Activated CD4-positive, alpha-beta T cell treated with anti-CD3 and anti-CD28 coated beads, Interleukin-2, amount 10 ng/mL, durations not matched to agents 24 days and 14 days (primary cell): ENCODE measurements around the gene DENND1B. TPM values are rescaled to one million over a fixed set of nuclear protein-coding genes. Genes with fewer than 3 reads are reported as not detected.

Source experiments
- DNase-seq: peaks from one replicate; pipeline ENCODE4 v3.0.0; 2022
- H3K27ac Mint-ChIP-seq: one replicate; pipeline ENCODE4 v1.8.0; 2022; ENCODE audit warnings: mild to moderate bottlenecking, mixed read lengths
- H3K27me3 Mint-ChIP-seq: one replicate; pipeline ENCODE4 v1.8.0; 2022; ENCODE audit warnings: mixed read lengths
- H3K36me3 Mint-ChIP-seq: one replicate; pipeline ENCODE4 v1.8.0; 2022; ENCODE audit warnings: low read depth, mild to moderate bottlenecking, mixed read lengths
- H3K4me1 Mint-ChIP-seq: one replicate; pipeline ENCODE4 v1.8.0; 2021; ENCODE audit warnings: mixed read lengths
- H3K4me3 Mint-ChIP-seq: one replicate; pipeline ENCODE4 v1.8.0; 2022; ENCODE audit warnings: mild to moderate bottlenecking, moderate library complexity, mixed read lengths
- H3K9me3 Mint-ChIP-seq: one replicate; pipeline ENCODE4 v1.8.0; 2021; ENCODE audit warnings: mixed read lengths
- intact Hi-C: fragments of 100-400 bp; cut with micrococcal nuclease; formaldehyde crosslinking; loops from one replicate; pipeline ENCODE4 v1.15.1; 2023
- total RNA-seq: library from RNA; stranded (reverse); gene quantifications from 2 replicates; pipeline ENCODE4 v1.2.3, GENCODE V29; 2022

The DENND1B gene
- total RNA-seq: 15.0 and 16.8 TPM in 2 replicates

- peak; percentile 95 for DNase-seq
- Mint-ChIP-seq H3K9me3 (no peaks in the 10 kb centered on the region), H3K4me1 (peaks cover 61% of the 10 kb centered on the region), H3K36me3 (peaks cover 9% of the 10 kb centered on the region), H3K27me3 (no peaks in the 10 kb centered on the region), H3K27ac (peak within 1 kb of the TSS; percentile 99), H3K4me3 (peak within 1 kb of the TSS; percentile 89)
- intact Hi-C loops: loop anchor here (1.0 to 10.0 kb wide), 9 partner anchors 93 to 907 kb away; partner anchors contain the start of genes C1orf53, LHX9 and NEK7
These were observed at the start of gene DENND1B for GRCh38 chr1:197775282-197776262. Gene DENND1B (minus strand): TSS chr1:197775480. CDS start chr1:197775155, 325 bp downstream.

DNA sequence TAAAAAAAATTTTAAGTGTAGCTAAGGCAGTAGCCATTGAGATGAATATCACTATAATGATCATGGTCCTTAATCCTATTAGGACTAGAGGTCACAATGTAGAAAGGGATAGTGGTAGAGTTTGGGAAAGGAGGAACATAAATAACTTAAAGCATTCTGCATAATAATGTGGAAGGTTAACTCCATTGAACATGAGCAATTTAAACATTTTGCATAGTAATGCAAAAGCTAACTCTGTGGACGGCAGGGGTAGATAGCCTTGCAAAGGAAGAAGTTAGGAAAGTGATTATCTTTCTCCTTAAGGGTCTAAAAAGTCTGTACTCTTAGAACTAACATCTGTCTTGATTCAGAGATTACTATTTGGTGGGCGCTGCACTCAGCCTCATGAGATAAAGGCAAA, 39.0 kb upstream of the DENND1B start:
- intact Hi-C loops: no loop called here
- Mint-ChIP-seq H3K36me3 (no peaks in the 10 kb centered on the region), H3K4me3 (no peak overlapping the region), H3K27ac (no peak overlapping the region), H3K27me3 (peaks cover 1% of the 10 kb centered on the region), H3K4me1 (no peaks in the 10 kb centered on the region), H3K9me3 (peaks cover 3% of the 10 kb centered on the region)
- no peak for DNase-seq

- Mint-ChIP-seq H3K4me1 (no peaks in the 10 kb centered on the region), H3K27me3 (peaks cover 1% of the 10 kb centered on the region), H3K9me3 (peaks cover 3% of the 10 kb centered on the region), H3K27ac (no peak overlapping the region), H3K4me3 (no peak overlapping the region), H3K36me3 (no peaks in the 10 kb centered on the region)
- no peak for DNase-seq
- intact Hi-C loops: no loop called here
These were observed 38.5 kb upstream of the DENND1B start for GRCh38 chr1:197813741-197814140.

- Mint-ChIP-seq H3K27ac (no peak overlapping the region), H3K9me3 (peaks cover 3% of the 10 kb centered on the region), H3K27me3 (peaks cover 1% of the 10 kb centered on the region), H3K4me1 (peaks cover 1% of the 10 kb centered on the region), H3K4me3 (no peak overlapping the region), H3K36me3 (no peaks in the 10 kb centered on the region)
- intact Hi-C loops: no loop called here
- DNase-seq: no peak
These were observed 36.5 kb upstream of the DENND1B start for GRCh38 chr1:197811769-197812168.

GRCh38 chr1:197810812-197811211, 35.5 kb upstream of the DENND1B start:
- Mint-ChIP-seq H3K36me3 (no peaks in the 10 kb centered on the region), H3K9me3 (peaks cover 3% of the 10 kb centered on the region), H3K4me3 (no peak overlapping the region), H3K4me1 (peaks cover 3% of the 10 kb centered on the region), H3K27me3 (peaks cover 1% of the 10 kb centered on the region), H3K27ac (no peak overlapping the region)
- intact Hi-C loops: no loop called here
- DNase-seq: no peak

DNA sequence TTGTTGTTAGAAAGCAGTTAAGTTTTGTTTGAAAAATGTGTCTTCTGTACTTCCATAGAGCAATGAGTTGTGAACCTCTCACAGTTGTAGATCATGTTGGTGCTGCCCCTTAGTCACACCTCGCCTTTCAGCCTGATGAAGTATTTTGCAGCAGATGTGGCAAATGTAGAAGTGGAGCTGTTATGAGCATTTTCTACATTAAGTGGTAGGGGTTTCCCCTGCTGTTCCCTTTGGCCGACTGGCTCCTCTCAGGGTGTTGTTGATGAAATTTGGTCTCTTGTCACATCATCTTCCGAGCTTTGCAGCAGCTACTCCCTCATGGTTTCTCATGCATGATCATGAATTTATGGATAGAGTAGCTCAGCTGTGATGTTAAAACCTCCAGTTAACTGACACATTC, 33.6 kb upstream of the DENND1B start:
- H3K4me3 Mint-ChIP-seq: no peak overlapping the region
- H3K4me1 Mint-ChIP-seq: peaks cover 3% of the 10 kb centered on the region
- H3K27ac Mint-ChIP-seq: no peak overlapping the region
- H3K9me3 Mint-ChIP-seq: peaks cover 3% of the 10 kb centered on the region
- DNase-seq: no peak
- no peaks in the 10 kb centered on the region for H3K36me3 Mint-ChIP-seq
- no peaks in the 10 kb centered on the region for H3K27me3 Mint-ChIP-seq
- intact Hi-C loops: no loop called here

DNA sequence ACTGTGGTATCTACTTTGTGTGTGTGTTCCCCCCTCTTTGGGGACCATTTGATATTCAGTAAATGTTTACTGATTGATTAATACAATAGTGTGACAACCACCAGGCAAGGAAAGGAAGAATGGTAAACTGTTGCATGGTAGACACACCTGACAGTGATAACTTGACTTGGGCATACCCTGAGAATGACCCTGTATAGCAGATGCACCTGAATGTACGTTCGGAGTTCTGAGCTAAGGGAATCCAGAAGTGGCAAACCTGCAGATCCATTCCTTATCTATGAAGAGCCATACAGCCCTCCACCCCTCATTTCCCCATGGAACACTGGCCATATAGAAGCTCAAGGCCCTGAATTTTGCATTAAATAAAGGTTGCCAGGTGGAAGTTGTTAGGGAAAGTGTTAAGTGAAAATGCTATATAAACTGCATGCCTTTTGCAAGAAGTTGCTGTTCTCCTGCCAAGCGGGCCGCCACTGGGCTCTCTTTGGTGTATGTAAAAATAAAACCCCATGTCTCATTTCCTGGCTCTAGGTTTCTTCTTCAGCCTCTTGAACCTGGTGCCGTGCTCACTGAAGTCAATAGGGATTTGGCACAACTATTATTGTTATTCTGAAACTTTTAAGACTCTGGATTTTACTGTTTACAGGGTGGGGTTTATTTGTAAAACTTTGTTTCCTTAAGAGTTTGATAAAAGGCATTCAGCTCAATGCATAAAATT, 32.6 kb upstream of the DENND1B start:
- DNase-seq: no peak
- Mint-ChIP-seq H3K36me3 (no peaks in the 10 kb centered on the region), H3K4me1 (peaks cover 3% of the 10 kb centered on the region), H3K9me3 (peaks cover 3% of the 10 kb centered on the region), H3K27ac (no peak overlapping the region), H3K4me3 (no peak overlapping the region), H3K27me3 (no peaks in the 10 kb centered on the region)
- intact Hi-C loops: no loop called here

- Mint-ChIP-seq H3K36me3 (no peaks in the 10 kb centered on the region), H3K27ac (no peak overlapping the region), H3K9me3 (peaks cover 3% of the 10 kb centered on the region), H3K4me1 (peaks cover 3% of the 10 kb centered on the region), H3K27me3 (no peaks in the 10 kb centered on the region), H3K4me3 (no peak overlapping the region)
- no peak for DNase-seq
- intact Hi-C loops: no loop called here
These were observed 31.9 kb upstream of the DENND1B start for GRCh38 chr1:197807216-197807615.

GRCh38 chr1:197806718-197807117, 31.4 kb upstream of the DENND1B start:
- DNase-seq: no peak
- Mint-ChIP-seq H3K27me3 (no peaks in the 10 kb centered on the region), H3K4me3 (no peak overlapping the region), H3K36me3 (peaks cover 1% of the 10 kb centered on the region), H3K27ac (no peak overlapping the region), H3K9me3 (peaks cover 3% of the 10 kb centered on the region), H3K4me1 (peaks cover 3% of the 10 kb centered on the region)
- intact Hi-C loops: no loop called here

DNA sequence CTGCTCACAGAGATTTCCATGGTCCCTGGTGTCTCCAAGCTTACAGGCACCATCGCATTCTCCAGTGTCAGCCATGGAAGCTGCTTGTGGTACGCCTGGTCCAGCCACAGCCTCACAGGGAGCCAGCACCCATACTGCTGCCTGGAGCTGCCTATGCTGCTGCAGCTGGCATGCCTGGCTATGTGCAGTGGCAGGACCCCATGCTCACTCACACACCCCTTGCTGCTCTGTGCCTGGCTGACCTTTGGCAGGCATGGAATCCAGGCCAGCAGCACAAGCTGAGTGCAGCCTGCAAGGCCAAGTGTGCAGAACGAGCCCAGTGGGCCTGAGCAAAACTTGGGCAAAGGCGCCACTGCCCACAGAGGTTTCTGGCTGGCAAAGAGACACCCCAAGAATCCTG, 26.4 kb upstream of the DENND1B start:
- H3K9me3 Mint-ChIP-seq: peaks cover 19% of the 10 kb centered on the region
- intact Hi-C loops: no loop called here
- H3K27me3 Mint-ChIP-seq: no peaks in the 10 kb centered on the region
- H3K27ac Mint-ChIP-seq: no peak overlapping the region
- peaks cover 3% of the 10 kb centered on the region for H3K36me3 Mint-ChIP-seq
- no peak overlapping the region for H3K4me3 Mint-ChIP-seq
- no peak for DNase-seq
- H3K4me1 Mint-ChIP-seq: peaks cover 1% of the 10 kb centered on the region

DNA sequence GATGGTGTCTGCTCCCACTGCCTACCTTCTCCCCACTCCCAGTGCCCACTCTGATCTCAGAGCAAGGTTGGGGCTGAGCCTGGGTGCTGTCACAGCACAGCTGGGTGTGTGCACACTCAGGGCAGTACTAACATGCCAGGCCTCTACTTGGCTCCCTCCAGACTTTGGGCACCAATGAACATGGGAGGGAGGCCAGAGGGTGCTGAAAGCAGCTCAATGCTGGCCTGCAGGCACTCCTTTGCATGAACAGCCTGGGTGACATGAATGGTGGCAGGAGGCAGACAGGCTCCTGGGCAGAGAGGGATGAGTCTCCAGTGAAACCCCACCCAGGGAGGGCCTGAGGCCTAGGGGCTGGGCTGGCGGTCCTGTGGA, 25.8 kb upstream of the DENND1B start:
- Mint-ChIP-seq H3K4me3 (no peak overlapping the region), H3K27ac (no peak overlapping the region), H3K27me3 (peaks cover 2% of the 10 kb centered on the region), H3K36me3 (peaks cover 3% of the 10 kb centered on the region), H3K9me3 (peaks cover 25% of the 10 kb centered on the region), H3K4me1 (no peaks in the 10 kb centered on the region)
- DNase-seq: no peak
- intact Hi-C loops: no loop called here

- H3K36me3 Mint-ChIP-seq: peaks cover 3% of the 10 kb centered on the region
- H3K27me3 Mint-ChIP-seq: peaks cover 4% of the 10 kb centered on the region
- DNase-seq: no peak
- no peaks in the 10 kb centered on the region for H3K4me1 Mint-ChIP-seq
- no peak overlapping the region for H3K4me3 Mint-ChIP-seq
- intact Hi-C loops: no loop called here
- H3K27ac Mint-ChIP-seq: no peak overlapping the region
- peaks cover 30% of the 10 kb centered on the region for H3K9me3 Mint-ChIP-seq
These were observed 25.3 kb upstream of the DENND1B start for GRCh38 chr1:197800379-197801110.

- H3K9me3 Mint-ChIP-seq: peaks cover 33% of the 10 kb centered on the region
- no peak overlapping the region for H3K27ac Mint-ChIP-seq
These were observed 24.0 kb upstream of the DENND1B start for GRCh38 chr1:197799271-197799670.

More at GRCh38 chr1:197799271-197799670, 24.0 kb upstream of the DENND1B start:
- peaks cover 10% of the 10 kb centered on the region for H3K27me3 Mint-ChIP-seq
- H3K36me3 Mint-ChIP-seq: peaks cover 3% of the 10 kb centered on the region
- DNase-seq: no peak
- no peaks in the 10 kb centered on the region for H3K4me1 Mint-ChIP-seq
- intact Hi-C loops: no loop called here
- H3K4me3 Mint-ChIP-seq: no peak overlapping the region
